Rectal smooth muscle tissue (tissue), 1 donor: ENCODE results near the gene PLCH2.
"Not testable (repeated sequence)": the region's sequence is repeated elsewhere in the genome, so short reads cannot be mapped to it uniquely, and the experiment has no call there.

ENCODE experiments used
- H3K27ac ChIP-seq: one replicate; pipeline ENCODE4 v1.7.0; 2013; ENCODE audit warnings: low read depth, low read length, inconsistent platforms
- H3K27me3 ChIP-seq: one replicate; pipeline ENCODE4 v1.7.0; 2013; ENCODE audit warnings: low read length; ENCODE audit not compliant: control insufficient read depth, insufficient read depth
- H3K36me3 ChIP-seq: one replicate; pipeline ENCODE4 v1.7.0; 2013; ENCODE audit warnings: low read length; ENCODE audit not compliant: control insufficient read depth, insufficient read depth
- H3K4me1 ChIP-seq: one replicate; pipeline ENCODE4 v1.7.0; 2013; ENCODE audit warnings: low read length; ENCODE audit not compliant: control insufficient read depth, insufficient read depth
- H3K4me3 ChIP-seq: one replicate; pipeline ENCODE4 v1.7.0; 2013; ENCODE audit warnings: low read length
- H3K9ac ChIP-seq: one replicate; pipeline ENCODE4 v1.7.0; 2013; ENCODE audit warnings: low read length

PLCH2 gene

GRCh38 chr1:2433936-2434655 lies 42.0 kb upstream of the PLCH2 start:
- no peak overlapping the region for H3K9ac ChIP-seq
- H3K27me3 ChIP-seq, result peaks cover 6% of the 10 kb centered on the region
- no peak overlapping the region for H3K27ac ChIP-seq
- H3K4me3 ChIP-seq, result no peak overlapping the region
- H3K36me3 ChIP-seq, result no peaks in the 10 kb centered on the region
- no peaks in the 10 kb centered on the region for H3K4me1 ChIP-seq

GRCh38 chr1:2435091-2435490 lies 41.0 kb upstream of the PLCH2 start:
- Histone ChIP-seq H3K9ac (no peak overlapping the region), H3K27ac (no peak overlapping the region), H3K4me1 (no peaks in the 10 kb centered on the region), H3K4me3 (no peak overlapping the region), H3K27me3 (peaks cover 6% of the 10 kb centered on the region), H3K36me3 (no peaks in the 10 kb centered on the region)

- Histone ChIP-seq H3K27ac (no peak overlapping the region), H3K36me3 (no peaks in the 10 kb centered on the region), H3K4me3 (no peak overlapping the region), H3K9ac (no peak overlapping the region), H3K27me3 (peaks cover 6% of the 10 kb centered on the region), H3K4me1 (no peaks in the 10 kb centered on the region)
Observed at GRCh38 chr1:2435746-2436355, 40.2 kb upstream of the PLCH2 start.

GRCh38 chr1:2436876-2437275 lies 39.2 kb upstream of the PLCH2 start:
- Histone ChIP-seq H3K36me3 (no peaks in the 10 kb centered on the region), H3K4me1 (no peaks in the 10 kb centered on the region), H3K9ac (no peak overlapping the region), H3K4me3 (no peak overlapping the region), H3K27ac (no peak overlapping the region), H3K27me3 (peaks cover 6% of the 10 kb centered on the region)

GRCh38 chr1:2437617-2438016 lies 38.5 kb upstream of the PLCH2 start:
- Histone ChIP-seq H3K4me3 (no peak overlapping the region), H3K36me3 (no peaks in the 10 kb centered on the region), H3K9ac (no peak overlapping the region), H3K27me3 (peaks cover 9% of the 10 kb centered on the region), H3K4me1 (no peaks in the 10 kb centered on the region), H3K27ac (no peak overlapping the region)

- Histone ChIP-seq H3K27me3 (peaks cover 9% of the 10 kb centered on the region), H3K36me3 (no peaks in the 10 kb centered on the region), H3K4me3 (no peak overlapping the region), H3K4me1 (no peaks in the 10 kb centered on the region), H3K27ac (no peak overlapping the region), H3K9ac (no peak overlapping the region)
Observed at GRCh38 chr1:2438038-2438437, 38.1 kb upstream of the PLCH2 start.

GRCh38 chr1:2438641-2439040 lies 37.4 kb upstream of the PLCH2 start:
- Histone ChIP-seq H3K9ac (no peak overlapping the region), H3K4me1 (no peaks in the 10 kb centered on the region), H3K4me3 (no peak overlapping the region), H3K27ac (no peak overlapping the region), H3K36me3 (no peaks in the 10 kb centered on the region), H3K27me3 (peaks cover 9% of the 10 kb centered on the region)

GRCh38 chr1:2439369-2439768 lies 36.7 kb upstream of the PLCH2 start:
- Histone ChIP-seq H3K36me3 (no peaks in the 10 kb centered on the region), H3K27ac (no peak overlapping the region), H3K4me1 (no peaks in the 10 kb centered on the region), H3K4me3 (no peak overlapping the region), H3K9ac (no peak overlapping the region), H3K27me3 (peaks cover 8% of the 10 kb centered on the region)

GRCh38 chr1:2440346-2440745 lies 35.7 kb upstream of the PLCH2 start:
- H3K27me3 ChIP-seq, H3K36me3 ChIP-seq, H3K9ac ChIP-seq, H3K27ac ChIP-seq, H3K4me3 ChIP-seq, H3K4me1 ChIP-seq: not testable (repeated sequence)

GRCh38 chr1:2441746-2442145 lies 34.3 kb upstream of the PLCH2 start:
- Histone ChIP-seq H3K27me3 (peaks cover 6% of the 10 kb centered on the region), H3K4me1 (no peaks in the 10 kb centered on the region), H3K36me3 (no peaks in the 10 kb centered on the region), H3K4me3 (no peak overlapping the region), H3K27ac (no peak overlapping the region), H3K9ac (no peak overlapping the region)

- Histone ChIP-seq H3K4me3 (no peak overlapping the region), H3K4me1 (no peaks in the 10 kb centered on the region), H3K27me3 (peaks cover 6% of the 10 kb centered on the region), H3K36me3 (no peaks in the 10 kb centered on the region), H3K9ac (no peak overlapping the region), H3K27ac (no peak overlapping the region)
Observed at GRCh38 chr1:2442661-2443060, 33.4 kb upstream of the PLCH2 start.

- Histone ChIP-seq H3K27ac (no peak overlapping the region), H3K9ac (no peak overlapping the region), H3K36me3 (no peaks in the 10 kb centered on the region), H3K4me3 (no peak overlapping the region), H3K27me3 (peaks cover 6% of the 10 kb centered on the region), H3K4me1 (no peaks in the 10 kb centered on the region)
Observed at GRCh38 chr1:2443277-2444137, 32.6 kb upstream of the PLCH2 start.
